Upper lobe of left lung (tissue), 4 donors: Measurements from ENCODE around the gene IQCM.

Experiments
- CTCF ChIP-seq, 6 experiments: fragments of 450-650 bp in 4 of 6; fragments of 200-600 bp in 2 of 6; sonication (generic) in 2 of 6; IDR thresholded peaks; one replicate each; pipeline ENCODE4 v1.5.1; 2016 to 2019; ENCODE audit warnings: antibody characterized with exemption in 6 of 6
- EP300 ChIP-seq, 4 donors: sonication (generic); formaldehyde crosslinking; IDR thresholded peaks; one replicate each; pipeline ENCODE4 v1.5.1; 2017; ENCODE audit warnings: antibody characterized with exemption in 4 of 4, control low read depth in 2 of 4
- POLR2A ChIP-seq, 4 donors: fragments of 450-650 bp; IDR thresholded peaks; one replicate each; pipeline ENCODE4 v1.5.1; 2016 to 2017; ENCODE audit warnings: antibody characterized with exemption in 4 of 4, mild to moderate bottlenecking in 2 of 4
- POLR2AphosphoS5 ChIP-seq, 2 donors: sonication (generic); formaldehyde crosslinking; IDR thresholded peaks; one replicate each; pipeline ENCODE4 v1.5.1; 2017; ENCODE audit warnings: antibody characterized with exemption in 2 of 2

- TF ChIP-seq CTCF (IDR thresholded peaks at IDR 0.05) (no peak), POLR2A (IDR thresholded peaks at IDR 0.05) (no peak), EP300 (IDR thresholded peaks at IDR 0.05) (no peak), POLR2AphosphoS5 (IDR thresholded peaks at IDR 0.05) (no peak)
Measured at GRCh38 chr4:149845743-149846142, 30.1 kb upstream of the IQCM start.
